ENCODE measurements around the gene POLR2E. TPM values are rescaled to one million over a fixed set of nuclear protein-coding genes. Genes with fewer than 3 reads are reported as not detected.
A peak's percentile ranks its signal among the peaks of the same experiment; 100 is the strongest.

Gene POLR2E
- total RNA-seq, 4 donors from 2014 or later, result 118 to 263 (median 228) TPM

- in situ Hi-C loops (cut with MboI; ENCODE audit: low sequenced_read_pairs in 4 of 4), result loop anchor here in 1 of 4 donors (10.0 kb wide), 1 partner anchor 61 kb away; no protein-coding TSS in a partner anchor
- Histone ChIP-seq H3K9me3 (no peaks in the 10 kb centered on the region), H3K4me1 (peaks cover 0 to 7% of the 10 kb centered on the region in 2 donors), H3K27me3 (no peaks in the 10 kb centered on the region), H3K27ac (no peak overlapping the region), H3K4me3 (no peak overlapping the region), H3K36me3 (peaks cover 0 to 76% of the 10 kb centered on the region in 2 donors)
- no peak for DNase-seq
- no peak for ATAC-seq
- TF ChIP-seq POLR2A (IDR thresholded peaks at IDR 0.05), result no peak
- intact Hi-C loops (cut with DNase I; ENCODE audit: low total_unique reads), result no loop called here
Observed at GRCh38 chr19:1123381-1123780, 28.2 kb upstream of the POLR2E start.

DNA sequence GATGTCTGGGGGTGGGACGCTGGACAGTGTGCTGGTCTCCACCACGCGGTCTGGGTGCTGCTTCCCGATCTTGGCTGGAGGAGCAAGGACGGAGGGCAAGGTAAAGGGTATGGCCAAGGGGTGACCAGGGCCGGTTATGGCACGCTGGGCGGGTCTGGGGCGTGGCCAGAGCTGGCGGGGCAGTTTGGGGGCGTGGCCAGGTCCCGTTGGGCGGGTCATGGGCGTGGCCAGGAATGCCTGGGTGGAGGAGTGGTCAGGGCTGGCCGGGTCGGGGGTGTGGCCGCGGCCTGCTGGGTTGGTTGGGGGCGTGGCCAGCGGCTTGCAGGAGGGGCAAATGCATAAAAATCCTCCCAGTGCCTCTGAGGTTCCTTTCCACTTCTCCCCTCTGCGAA lies 27.8 kb upstream of the POLR2E start:
- intact Hi-C loops (cut with DNase I; ENCODE audit: low total_unique reads), result no loop called here
- H3K36me3 ChIP-seq, result peaks cover 0 to 81% of the 10 kb centered on the region in 2 donors
- in situ Hi-C loops (cut with MboI; ENCODE audit: low sequenced_read_pairs in 4 of 4), result loop anchor here in 1 of 4 donors (10.0 kb wide), 1 partner anchor 62 kb away; no protein-coding TSS in a partner anchor

GRCh38 chr19:1122021-1122971 lies 27.1 kb upstream of the POLR2E start:
- TF ChIP-seq CTCF (IDR thresholded peaks at IDR 0.05 in 4 of 5, conservative IDR thresholded peaks at IDR 0.05 in 1 of 5) (no peak), POLR2A (IDR thresholded peaks at IDR 0.05) (no peak)
- Histone ChIP-seq H3K4me3 (no peak overlapping the region), H3K4me1 (peaks cover 0 to 7% of the 10 kb centered on the region in 2 donors), H3K27me3 (no peaks in the 10 kb centered on the region), H3K9me3 (no peaks in the 10 kb centered on the region), H3K27ac (no peak overlapping the region), H3K36me3 (peaks cover 0 to 85% of the 10 kb centered on the region in 2 donors)
- no peak for DNase-seq
- no peak for ATAC-seq
- in situ Hi-C loops (cut with MboI; ENCODE audit: low sequenced_read_pairs in 4 of 4), result loop anchor here in 1 of 4 donors (10.0 kb wide), 1 partner anchor 63 kb away; no protein-coding TSS in a partner anchor
- intact Hi-C loops (cut with DNase I; ENCODE audit: low total_unique reads), result no loop called here

More for the DNA sequence above, 27.8 kb upstream of the POLR2E start:
- TF ChIP-seq POLR2A (IDR thresholded peaks at IDR 0.05) (no peak), CTCF (IDR thresholded peaks at IDR 0.05 in 4 of 5, conservative IDR thresholded peaks at IDR 0.05 in 1 of 5) (no peak)
- Histone ChIP-seq H3K27me3 (no peaks in the 10 kb centered on the region), H3K4me3 (no peak overlapping the region), H3K4me1 (peaks cover 0 to 7% of the 10 kb centered on the region in 2 donors), H3K27ac (no peak overlapping the region), H3K9me3 (no peaks in the 10 kb centered on the region)
- ATAC-seq, result peak in 1 of 2 donors; percentile 42
- DNase-seq, result no peak

- no peak for TF ChIP-seq CTCF (IDR thresholded peaks at IDR 0.05 in 4 of 5, conservative IDR thresholded peaks at IDR 0.05 in 1 of 5)
- TF ChIP-seq POLR2A (IDR thresholded peaks at IDR 0.05), result no peak
- in situ Hi-C loops (cut with MboI; ENCODE audit: low sequenced_read_pairs in 4 of 4), result loop anchor here in 1 of 4 donors (10.0 kb wide), 1 partner anchor 63 kb away; no protein-coding TSS in a partner anchor
- Histone ChIP-seq H3K4me3 (no peak overlapping the region), H3K9me3 (no peaks in the 10 kb centered on the region), H3K27ac (no peak overlapping the region), H3K4me1 (peaks cover 0 to 4% of the 10 kb centered on the region in 2 donors), H3K36me3 (peaks cover 0 to 86% of the 10 kb centered on the region in 2 donors), H3K27me3 (no peaks in the 10 kb centered on the region)
- DNase-seq (no peak), ATAC-seq (no peak)
- intact Hi-C loops (cut with DNase I; ENCODE audit: low total_unique reads), result no loop called here
Observed at GRCh38 chr19:1121395-1121794, 26.2 kb upstream of the POLR2E start.
